Right cardiac atrium (tissue), 5 donors: Measurements from ENCODE around the gene DLGAP5. TPM values are rescaled to one million over a fixed set of nuclear protein-coding genes. Genes with fewer than 3 reads are reported as not detected.
A peak's percentile ranks its signal among the peaks of the same experiment; 100 is the strongest.

ENCODE experiments used
- ATAC-seq, 2 donors: fragments of 200-7000 bp; cut with Tn5 transposase; one replicate each; pipeline versions ENCODE4 v1.8.0 to v1.9.1; 2020; ENCODE audit warnings: moderate library complexity in 2 of 2, mild to moderate bottlenecking in 1 of 2
- DNase-seq, 3 donors: peaks; one replicate each; pipeline ENCODE4 v3.0.0-alpha.2; 2020
- H3K27ac ChIP-seq: one replicate; pipeline ENCODE4 v1.5.1; 2013; ENCODE audit warnings: mild to moderate bottlenecking, low read length, control low read depth, moderate library complexity
- H3K27me3 ChIP-seq: one replicate; pipeline ENCODE4 v1.6.1; 2013; ENCODE audit not compliant: control insufficient read depth, insufficient read depth
- H3K4me1 ChIP-seq: one replicate; pipeline ENCODE4 v1.6.1; 2013; ENCODE audit warnings: low read length; ENCODE audit not compliant: control insufficient read depth, insufficient read depth
- H3K4me3 ChIP-seq: one replicate; pipeline ENCODE4 v1.5.1; 2013; ENCODE audit warnings: low read length, control low read depth
- H3K9me3 ChIP-seq: one replicate; pipeline ENCODE4 v1.6.1; 2013; ENCODE audit warnings: low read length; ENCODE audit not compliant: control insufficient read depth
- WGBS: extraction: QIAGEN DNeasy Blood & Tissue Kit; methylation state at CpG from one replicate; pipeline ENCODE4 v1.1.7; 2013; 5-methylcytosine and 5-hydroxymethylcytosine counted together
- intact Hi-C, 4 donors: fragments of 100-400 bp; cut with DNase I; formaldehyde crosslinking; loops; one replicate each; pipeline versions ENCODE4 v1.11.0 to v1.14.0; 2022 to 2023
- polyA plus RNA-seq: library from polyadenylated mRNA; stranded (reverse); fragments of 200-250 nt; gene quantifications from one replicate; pipeline ENCODE4 v1.2.3, GENCODE V29; 2013
- total RNA-seq, 4 donors: library from RNA; stranded (reverse); fragmentation: NEBNext Ultra II Directional; extraction: Animal tissue kit (Norgen Biotek cat#: 25700); gene quantifications; one replicate each; pipeline ENCODE4 v1.2.1, GENCODE V29; 2021
- donor health status: healthy with polysubstance abuse.
- donor health status: DM: no; HTN: yes; CAD: no.
- donor health status: DM: no; HTN: no; CAD: no.
- donor health status: DM: no; HTN: yes; CAD: no; lungs with severe emphysema.
- donor health status: DM: yes; HTN: yes; CAD: no.

DLGAP5 gene
- total and polyA plus RNA-seq, 5 donors: 0.02 to 0.89 (median 0.30) TPM; not detected in 1

DNA sequence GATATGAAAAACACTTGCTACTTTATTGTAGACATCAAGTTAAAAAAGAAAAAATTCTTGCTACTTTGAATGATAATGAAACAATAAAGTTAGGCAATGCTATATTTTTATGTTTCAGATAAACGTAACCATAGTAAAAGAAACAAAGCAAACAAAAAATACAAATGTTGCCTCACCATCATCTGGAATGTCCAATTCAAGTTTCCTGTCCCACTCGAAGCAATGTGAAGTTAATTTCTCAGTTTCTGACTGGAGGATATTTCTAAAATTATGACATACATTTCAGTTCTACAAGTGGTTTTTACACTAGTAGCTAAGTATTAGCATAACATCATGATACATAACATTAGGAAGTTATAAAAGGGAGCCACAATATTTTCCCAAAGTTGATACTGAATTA, 20.9 kb downstream of the DLGAP5 start:
- Histone ChIP-seq H3K4me3 (no peak overlapping the region), H3K4me1 (no peaks in the 10 kb centered on the region), H3K27me3 (no peaks in the 10 kb centered on the region), H3K9me3 (no peaks in the 10 kb centered on the region), H3K27ac (no peak overlapping the region)
- ATAC-seq: no peak
- 73% methylated on average over 2 of the region's 2 CpGs for WGBS
- no peak for DNase-seq
- intact Hi-C loops: no loop called here

DNA sequence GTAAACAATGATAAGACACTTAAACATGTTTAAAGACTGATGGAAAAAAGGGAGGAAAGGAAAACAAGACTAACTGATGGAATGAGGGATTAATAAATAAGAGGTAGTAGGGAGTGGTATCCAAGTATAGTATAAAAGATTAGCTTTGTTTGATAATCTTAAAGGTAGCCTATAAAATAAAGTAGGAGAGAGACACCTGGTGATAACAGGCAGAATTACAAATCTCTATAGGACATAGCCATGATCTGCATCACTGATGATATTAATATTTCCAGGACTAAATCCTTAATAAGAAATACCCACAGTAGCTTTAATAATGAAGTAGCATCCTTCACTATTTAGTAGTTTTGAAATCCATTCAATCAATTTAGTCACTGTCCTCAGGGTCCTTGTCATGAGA, 30.4 kb downstream of the DLGAP5 start:
- H3K9me3 ChIP-seq: no peaks in the 10 kb centered on the region
- no peak overlapping the region for H3K27ac ChIP-seq
- intact Hi-C loops: loop anchor here in 1 of 4 donors (2.0 kb wide), 1 partner anchor 70 kb away; no protein-coding TSS in a partner anchor
- ATAC-seq (peak; percentile 62 to 69), DNase-seq (no peak)
- H3K4me1 ChIP-seq: no peaks in the 10 kb centered on the region
- no peak overlapping the region for H3K4me3 ChIP-seq
- no peaks in the 10 kb centered on the region for H3K27me3 ChIP-seq

DNA sequence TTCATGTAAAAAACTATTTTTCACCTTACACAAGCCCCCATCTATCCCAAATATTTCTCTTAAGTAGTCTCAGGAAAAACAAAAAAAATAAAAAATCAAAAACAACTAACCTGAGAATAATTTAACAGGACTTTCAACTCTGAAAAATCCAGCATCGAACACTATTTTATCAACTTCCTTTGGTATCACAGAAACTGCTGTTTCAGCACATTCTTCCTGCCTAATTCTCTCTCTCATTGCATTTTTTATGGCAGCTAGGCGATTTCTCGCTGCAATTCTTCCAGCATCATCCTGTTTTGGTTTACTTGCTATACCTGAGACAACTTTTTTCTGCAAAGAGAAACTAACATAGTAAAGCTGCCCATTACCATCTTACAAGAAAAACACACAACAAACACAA, 33.0 kb downstream of the DLGAP5 start:
- Histone ChIP-seq H3K27me3 (no peaks in the 10 kb centered on the region), H3K4me3 (no peak overlapping the region), H3K4me1 (no peaks in the 10 kb centered on the region), H3K27ac (no peak overlapping the region), H3K9me3 (no peaks in the 10 kb centered on the region)
- intact Hi-C loops: loop anchor here in 3 of 4 donors (5.0 kb wide), 1 partner anchor 66 kb away; no protein-coding TSS in a partner anchor
- 53% methylated on average over 3 of the region's 3 CpGs for WGBS
- no peak for ATAC-seq
- DNase-seq: no peak

DNA sequence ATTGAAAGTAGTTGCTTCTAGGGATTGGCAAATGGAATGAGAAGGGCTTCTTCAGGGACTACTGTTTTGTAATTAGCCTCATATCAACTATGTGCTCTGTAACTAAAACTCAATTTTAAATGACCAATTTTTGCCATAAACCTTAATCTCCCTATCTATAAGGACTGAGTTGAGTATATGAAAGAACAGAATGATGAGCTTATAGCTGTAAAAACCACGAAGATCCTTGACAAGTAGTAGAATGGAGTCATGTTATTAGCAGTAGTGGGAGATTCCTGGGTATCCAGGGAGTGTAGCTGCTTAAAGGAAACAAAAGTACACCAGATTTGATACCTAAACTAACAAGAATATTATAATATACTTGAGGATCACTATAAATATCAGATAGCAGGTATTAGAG, 34.3 kb downstream of the DLGAP5 start:
- WGBS: 96% methylated on average over 1 of the region's 1 CpG

DNA sequence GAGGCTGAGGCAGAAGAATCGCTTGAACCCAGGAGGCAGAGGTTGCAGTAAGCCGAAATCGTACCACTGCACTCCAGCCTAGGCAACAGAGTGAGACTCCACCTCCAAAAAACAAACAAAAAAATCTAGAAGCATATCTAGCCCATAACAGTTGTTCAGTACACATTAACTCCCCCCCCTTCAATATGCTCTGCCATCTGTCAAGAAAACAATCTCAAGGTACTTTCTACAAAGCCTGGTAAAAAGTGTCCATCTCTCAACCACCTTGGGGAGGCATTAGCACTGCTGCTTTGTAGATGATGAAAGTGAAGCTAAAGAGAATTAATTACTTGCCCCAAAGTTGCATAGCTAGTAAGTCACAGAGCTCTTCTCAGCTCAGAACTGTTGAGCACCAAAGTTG, 37.4 kb downstream of the DLGAP5 start:
- H3K4me3 ChIP-seq: no peak overlapping the region
- no peak for ATAC-seq
- DNase-seq: no peak
- H3K9me3 ChIP-seq: no peaks in the 10 kb centered on the region
- intact Hi-C loops: no loop called here
- WGBS: 96% methylated on average over 3 of the region's 3 CpGs
- no peaks in the 10 kb centered on the region for H3K27me3 ChIP-seq
- no peaks in the 10 kb centered on the region for H3K4me1 ChIP-seq
- no peak overlapping the region for H3K27ac ChIP-seq

More for the DNA sequence above, 34.3 kb downstream of the DLGAP5 start:
- intact Hi-C loops: loop anchor here in 3 of 4 donors (5.0 kb wide), 1 partner anchor 65 kb away; no protein-coding TSS in a partner anchor
- DNase-seq: no peak
- no peak overlapping the region for H3K4me3 ChIP-seq
- H3K4me1 ChIP-seq: no peaks in the 10 kb centered on the region
- no peak for ATAC-seq
- H3K27me3 ChIP-seq: no peaks in the 10 kb centered on the region
- H3K9me3 ChIP-seq: no peaks in the 10 kb centered on the region
- no peak overlapping the region for H3K27ac ChIP-seq

DNA sequence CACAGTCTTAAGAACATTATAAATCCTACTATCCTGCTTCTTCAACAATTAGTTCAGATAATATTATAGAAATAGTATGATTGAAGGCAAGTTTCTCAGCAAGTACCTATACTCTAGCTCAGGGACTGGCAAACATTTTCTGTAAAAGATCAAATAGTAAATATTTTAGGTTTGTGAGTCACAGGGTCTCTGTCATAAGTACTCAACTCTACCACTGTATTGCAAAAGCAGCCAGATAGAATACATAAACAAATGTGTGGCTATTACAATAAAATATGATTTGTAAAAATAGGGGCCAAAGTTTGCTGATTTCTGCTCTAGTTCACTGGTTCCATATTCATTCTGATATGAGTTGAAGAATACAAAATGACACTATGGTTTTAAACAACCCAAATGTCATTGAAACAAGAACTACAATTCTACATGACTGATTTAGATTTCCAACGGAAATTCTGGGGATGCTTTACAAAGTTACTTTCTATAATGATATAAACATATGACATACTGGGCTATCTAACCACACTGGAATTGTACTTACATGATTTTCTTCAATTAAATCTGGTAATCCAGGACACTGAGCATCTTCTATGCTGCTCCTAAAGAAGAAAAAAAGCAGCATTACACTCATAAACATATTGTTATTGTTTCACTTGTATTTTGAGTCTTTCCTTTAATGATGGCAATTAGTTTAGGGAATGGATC, 39.2 kb downstream of the DLGAP5 start:
- Histone ChIP-seq H3K27ac (no peak overlapping the region), H3K4me1 (no peaks in the 10 kb centered on the region), H3K27me3 (no peaks in the 10 kb centered on the region), H3K9me3 (no peaks in the 10 kb centered on the region), H3K4me3 (no peak overlapping the region)
- ATAC-seq (no peak), DNase-seq (no peak)
- intact Hi-C loops: no loop called here
- WGBS: 69% methylated on average over 1 of the region's 1 CpG

DNA sequence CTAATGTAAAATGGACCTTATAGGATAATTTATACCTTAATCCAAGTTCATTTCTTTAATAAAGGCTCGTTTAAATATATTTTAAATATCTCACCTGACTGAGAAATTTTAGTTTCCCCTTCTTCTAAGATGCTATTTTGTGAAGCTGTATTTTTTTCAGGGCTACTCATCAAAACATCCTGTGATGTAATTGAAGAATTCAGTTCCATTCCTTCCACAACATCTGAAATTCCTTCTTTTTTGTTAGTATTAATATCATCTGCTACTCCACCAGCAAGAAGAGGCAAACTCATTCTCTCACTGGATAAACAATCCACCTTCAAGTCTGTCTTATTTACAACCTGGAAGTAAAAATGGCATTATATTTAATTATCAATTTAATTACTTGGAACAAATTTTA, 39.8 kb downstream of the DLGAP5 start:
- DNase-seq: no peak
- WGBS: 90% methylated on average over 1 of the region's 1 CpG
- ATAC-seq: no peak
- no peaks in the 10 kb centered on the region for H3K27me3 ChIP-seq
- intact Hi-C loops: no loop called here
- no peak overlapping the region for H3K4me3 ChIP-seq
- no peaks in the 10 kb centered on the region for H3K4me1 ChIP-seq
- H3K27ac ChIP-seq: no peak overlapping the region
- no peaks in the 10 kb centered on the region for H3K9me3 ChIP-seq

DNA sequence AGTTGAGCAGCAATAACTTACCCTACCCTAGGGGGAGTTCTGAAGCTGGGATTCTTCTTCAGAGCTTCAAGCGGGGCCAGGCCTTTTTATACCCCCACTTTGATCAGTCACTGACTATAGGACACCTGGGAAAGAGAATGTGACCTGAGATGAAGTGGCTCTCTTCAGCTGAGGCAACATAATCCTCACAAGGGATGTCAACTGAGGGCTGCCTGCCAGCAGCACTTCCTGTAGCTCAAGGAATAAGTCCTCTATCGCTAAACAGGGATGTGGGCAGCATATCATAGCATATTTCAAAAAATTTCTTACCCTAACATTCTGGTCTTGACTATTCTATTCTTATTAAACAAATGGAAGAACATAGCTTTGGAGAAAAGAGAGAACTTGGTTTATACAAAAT, 45.0 kb downstream of the DLGAP5 start:
- no peak for ATAC-seq
- 63% methylated on average over 2 of the region's 2 CpGs for WGBS
- Histone ChIP-seq H3K27ac (no peak overlapping the region), H3K9me3 (no peaks in the 10 kb centered on the region), H3K4me3 (no peak overlapping the region), H3K27me3 (no peaks in the 10 kb centered on the region), H3K4me1 (no peaks in the 10 kb centered on the region)
- intact Hi-C loops: no loop called here
- DNase-seq: peak in 1 of 3 donors; percentile 68

DNA sequence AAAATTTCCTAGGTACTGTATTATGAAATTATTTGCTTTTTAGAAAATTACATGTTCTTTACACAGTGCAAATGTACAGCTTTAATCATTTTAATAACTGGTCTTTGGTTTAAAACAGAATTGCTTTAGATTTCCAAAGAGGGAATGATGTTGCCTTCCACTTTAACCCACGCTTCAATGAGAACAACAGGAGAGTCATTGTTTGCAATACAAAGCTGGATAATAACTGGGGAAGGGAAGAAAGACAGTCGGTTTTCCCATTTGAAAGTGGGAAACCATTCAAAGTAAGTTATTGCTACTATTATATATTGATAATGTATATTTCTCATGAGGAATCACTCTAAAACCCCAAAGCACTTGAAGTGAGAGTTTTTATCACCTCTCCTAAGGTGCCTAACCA, 48.9 kb downstream of the DLGAP5 start:
- H3K9me3 ChIP-seq: no peaks in the 10 kb centered on the region
- no peak overlapping the region for H3K27ac ChIP-seq
- WGBS: 75% methylated on average over 2 of the region's 2 CpGs
- H3K4me1 ChIP-seq: peaks cover 5% of the 10 kb centered on the region
- DNase-seq (no peak), ATAC-seq (no peak)
- no peaks in the 10 kb centered on the region for H3K27me3 ChIP-seq
- H3K4me3 ChIP-seq: no peak overlapping the region
- intact Hi-C loops: no loop called here

DNA sequence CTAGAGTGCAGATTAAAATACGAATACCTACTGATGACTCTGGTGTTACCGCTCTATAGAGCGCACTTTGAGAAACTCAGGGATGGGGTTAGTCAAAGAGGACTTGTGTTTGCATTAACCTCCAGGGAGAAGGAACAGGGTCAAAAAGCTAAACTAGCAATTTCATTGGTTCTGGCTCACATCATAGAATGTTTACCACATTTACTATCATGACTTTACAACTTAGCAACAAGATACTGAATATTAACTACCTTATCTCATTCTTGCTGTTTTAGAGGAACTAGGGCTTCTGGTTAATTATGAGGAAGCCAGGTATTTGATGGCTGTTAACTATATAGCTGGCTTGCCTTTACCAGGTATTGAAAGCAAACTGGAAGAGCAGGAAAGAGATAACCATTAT, 49.6 kb downstream of the DLGAP5 start:
- H3K27me3 ChIP-seq: no peaks in the 10 kb centered on the region
- no peak overlapping the region for H3K4me3 ChIP-seq
- ATAC-seq (no peak), DNase-seq (no peak)
- intact Hi-C loops: no loop called here
- no peaks in the 10 kb centered on the region for H3K9me3 ChIP-seq
- peaks cover 8% of the 10 kb centered on the region for H3K4me1 ChIP-seq
- no peak overlapping the region for H3K27ac ChIP-seq
- 95% methylated on average over 3 of the region's 3 CpGs for WGBS

DNA sequence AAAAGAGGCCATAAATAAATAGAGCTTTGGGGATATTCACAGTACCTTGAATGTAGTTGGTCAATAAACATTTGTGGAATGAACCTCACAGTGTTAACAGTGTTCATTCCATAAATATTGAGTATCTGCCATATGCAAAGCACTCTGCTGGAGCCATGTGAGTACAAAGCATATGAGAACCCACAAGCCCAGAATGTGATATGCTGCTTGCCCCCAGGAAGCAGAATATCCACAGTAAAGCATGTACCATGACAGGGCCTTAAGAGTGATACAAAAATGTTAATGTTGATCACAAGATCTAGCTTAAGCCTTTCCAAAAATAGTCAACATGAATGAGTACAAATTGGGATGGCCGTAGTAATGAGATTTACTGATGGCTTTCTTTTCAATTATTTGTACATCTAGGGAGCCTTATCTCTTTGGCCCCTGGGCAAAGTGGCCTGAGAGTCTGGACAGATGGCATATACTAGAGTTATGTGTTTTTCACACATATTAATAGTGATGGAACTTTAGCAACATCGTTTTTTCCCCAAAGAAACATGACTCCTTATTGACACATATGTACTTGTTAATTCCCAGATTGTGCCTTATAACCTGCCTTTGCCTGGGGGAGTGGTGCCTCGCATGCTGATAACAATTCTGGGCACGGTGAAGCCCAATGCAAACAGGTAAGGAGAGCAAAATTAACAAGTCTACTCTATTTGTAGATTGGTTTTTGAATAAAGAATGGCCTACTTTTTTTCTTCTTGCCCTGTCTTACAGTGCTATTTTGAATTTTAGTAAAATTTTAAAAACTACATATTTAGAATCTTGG, 51.5 kb downstream of the DLGAP5 start:
- Histone ChIP-seq H3K4me1 (peaks cover 12% of the 10 kb centered on the region), H3K27me3 (no peaks in the 10 kb centered on the region), H3K4me3 (no peak overlapping the region), H3K27ac (no peak overlapping the region), H3K9me3 (no peaks in the 10 kb centered on the region)
- DNase-seq (no peak), ATAC-seq (no peak)
- intact Hi-C loops: no loop called here
- WGBS: 88% methylated on average over 4 of the region's 4 CpGs
